ENCODE measurements around the gene CCSAP.

- TF ChIP-seq POLR2A (IDR thresholded peaks at IDR 0.05; ENCODE audit: extremely low read depth, insufficient read length), result no peak
- no peak for TF ChIP-seq CTCF (IDR thresholded peaks at IDR 0.05; ENCODE audit: low read depth, low read length)
- no peak for TF ChIP-seq MYC (IDR thresholded peaks at IDR 0.05; ENCODE audit: low read depth, low read length)
Observed at GRCh38 chr1:229379846-229380245, 37.0 kb upstream of the CCSAP start.

All from NB4 (cell line).